OCI-LY7 (cell line): ENCODE measurements around the gene PIAS2.
"Not testable (repeated sequence)": the region's sequence is repeated elsewhere in the genome, so short reads cannot be mapped to it uniquely, and the experiment has no call there.

Experiments used
- EZH2phosphoT487 ChIP-seq: fragments of 200-600 bp; sonication (generic); IDR thresholded peaks from 2 replicates; pipeline ENCODE4 v1.6.1; 2018; ENCODE audit warnings: low read depth, borderline replicate concordance, mild to moderate bottlenecking, mixed run types, antibody characterized with exemption, low read length, moderate library complexity, mixed read lengths
- TF ChIP-seq, protein P1 (sequence below): fragments of 200-600 bp; sonication (generic); conservative IDR thresholded peaks from 2 replicates; pipeline ENCODE4 v1.5.1; 2014; ENCODE audit warnings: mild to moderate bottlenecking, antibody characterized with exemption, low read length, moderate library complexity, mixed read lengths

DNA sequence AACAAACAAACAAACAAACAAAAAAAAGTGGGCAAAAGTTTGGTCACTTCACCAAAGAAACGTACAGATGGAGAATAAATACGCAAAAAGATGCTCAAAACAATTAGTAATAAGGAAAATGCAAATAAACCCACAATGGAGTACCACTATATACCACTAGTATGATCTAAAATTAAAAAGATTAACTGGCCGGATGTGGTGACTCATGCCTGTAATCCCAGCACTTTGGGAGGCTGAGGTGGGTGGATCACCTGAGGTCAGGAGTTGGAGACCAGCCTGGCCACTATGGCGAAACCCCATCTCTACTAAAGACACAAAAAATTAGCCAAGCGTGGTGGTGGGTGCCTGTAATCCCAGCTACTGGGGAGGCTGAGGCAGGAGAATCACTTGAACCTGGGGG lies 84.9 kb downstream of the PIAS2 start:
- TF ChIP-seq, protein P1, sequence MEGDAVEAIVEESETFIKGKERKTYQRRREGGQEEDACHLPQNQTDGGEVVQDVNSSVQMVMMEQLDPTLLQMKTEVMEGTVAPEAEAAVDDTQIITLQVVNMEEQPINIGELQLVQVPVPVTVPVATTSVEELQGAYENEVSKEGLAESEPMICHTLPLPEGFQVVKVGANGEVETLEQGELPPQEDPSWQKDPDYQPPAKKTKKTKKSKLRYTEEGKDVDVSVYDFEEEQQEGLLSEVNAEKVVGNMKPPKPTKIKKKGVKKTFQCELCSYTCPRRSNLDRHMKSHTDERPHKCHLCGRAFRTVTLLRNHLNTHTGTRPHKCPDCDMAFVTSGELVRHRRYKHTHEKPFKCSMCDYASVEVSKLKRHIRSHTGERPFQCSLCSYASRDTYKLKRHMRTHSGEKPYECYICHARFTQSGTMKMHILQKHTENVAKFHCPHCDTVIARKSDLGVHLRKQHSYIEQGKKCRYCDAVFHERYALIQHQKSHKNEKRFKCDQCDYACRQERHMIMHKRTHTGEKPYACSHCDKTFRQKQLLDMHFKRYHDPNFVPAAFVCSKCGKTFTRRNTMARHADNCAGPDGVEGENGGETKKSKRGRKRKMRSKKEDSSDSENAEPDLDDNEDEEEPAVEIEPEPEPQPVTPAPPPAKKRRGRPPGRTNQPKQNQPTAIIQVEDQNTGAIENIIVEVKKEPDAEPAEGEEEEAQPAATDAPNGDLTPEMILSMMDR: not testable (repeated sequence)
- TF ChIP-seq EZH2phosphoT487: not testable (repeated sequence)
